Caco-2 (cell line): ENCODE results near the gene RBM5. TPM values are rescaled to one million over a fixed set of nuclear protein-coding genes. Genes with fewer than 3 reads are reported as not detected.

Source experiments
- BruUV-seq: library from RNA; stranded (reverse); fragments of 400-500 nt; replicated peaks from 2 replicates; lab custom pipeline; 2021; lab: Mats Ljungman, UMichigan
- CTCF ChIA-PET: fragments of 300-600 bp; sonication (Branson Sonifier 250); formaldehyde crosslinking; loops from one replicate; lab custom pipeline; 2022; ENCODE audit warnings: antibody characterized with exemption; lab: Charles Lee
- POLR2A ChIA-PET: fragments of 300-600 bp; sonication (Branson Sonifier 250); formaldehyde crosslinking; loops from one replicate; lab custom pipeline; 2022; ENCODE audit warnings: antibody characterized with exemption; lab: Charles Lee
- DNase-seq, 2 experiments: peaks; one replicate each; pipeline versions ENCODE4 v3.0.0 to v3.0.0-alpha.2; 2020 to 2022
- H3K27me3 ChIP-seq: replicated peaks from 2 replicates; pipeline ENCODE4 v1.6.0; 2011; ENCODE audit warnings: low read length; ENCODE audit not compliant: control insufficient read depth, insufficient read depth
- H3K36me3 ChIP-seq: 2 replicates; pipeline ENCODE4 v1.5.1; 2011; ENCODE audit warnings: low read length; ENCODE audit not compliant: control insufficient read depth, insufficient read depth
- H3K4me1 ChIP-seq: fragments of 250-450 bp; sonication (Bioruptor Pico); 2 replicates; pipeline ENCODE4 v1.5.1; 2020; ENCODE audit warnings: mild to moderate bottlenecking
- H3K4me3 ChIP-seq: 2 replicates; pipeline ENCODE4 v1.5.1; 2011; ENCODE audit warnings: low read depth, mild to moderate bottlenecking, control low read depth, low read length
- H3K9me3 ChIP-seq: fragments of 250-450 bp; sonication (Bioruptor Pico); 2 replicates; pipeline ENCODE4 v1.5.1; 2020; ENCODE audit warnings: mild to moderate bottlenecking, moderate library complexity
- H3K27ac Mint-ChIP-seq: one replicate; pipeline ENCODE4 v1.8.0; 2022; ENCODE audit warnings: mixed read lengths; ENCODE audit not compliant: unreplicated experiment
- H3K27me3 Mint-ChIP-seq: one replicate; pipeline ENCODE4 v1.8.0; 2022; ENCODE audit warnings: mixed read lengths; ENCODE audit not compliant: insufficient read depth, unreplicated experiment
- H3K36me3 Mint-ChIP-seq: one replicate; pipeline ENCODE4 v1.8.0; 2022; ENCODE audit warnings: mild to moderate bottlenecking, mixed read lengths; ENCODE audit not compliant: insufficient read depth, unreplicated experiment
- H3K4me1 Mint-ChIP-seq: one replicate; pipeline ENCODE4 v1.8.0; 2022; ENCODE audit warnings: low read depth, mixed read lengths; ENCODE audit not compliant: unreplicated experiment
- H3K4me3 Mint-ChIP-seq: one replicate; pipeline ENCODE4 v1.8.0; 2022; ENCODE audit warnings: mild to moderate bottlenecking, moderate library complexity, mixed read lengths; ENCODE audit not compliant: unreplicated experiment
- H3K9me3 Mint-ChIP-seq: one replicate; pipeline ENCODE4 v1.8.0; 2022; ENCODE audit warnings: mixed read lengths; ENCODE audit not compliant: unreplicated experiment
- CTCF ChIP-seq, 2 experiments: fragments of 200-600 bp in 1 of 2; IDR thresholded peaks; 1 replicate in 1 of 2; 2 replicates in 1 of 2; pipeline versions ENCODE4 v1.5.1 to v1.8.0; 2011 to 2022; ENCODE audit warnings: antibody characterized with exemption in 1 of 2, control low read depth in 1 of 2, inconsistent platforms in 1 of 2, low read depth in 1 of 2, low read length in 1 of 2, mild to moderate bottlenecking in 1 of 2, moderate library complexity in 1 of 2; ENCODE audit not compliant: insufficient read depth in 1 of 2, severe bottlenecking in 1 of 2, unreplicated experiment in 1 of 2
- intact Hi-C: fragments of 100-400 bp; cut with micrococcal nuclease; formaldehyde crosslinking; loops from one replicate; pipeline ENCODE4 v1.10.0; 2022; ENCODE audit not compliant: unreplicated experiment
- total RNA-seq: library from RNA; stranded (reverse); gene quantifications from 2 replicates; pipeline ENCODE4 v1.2.3, GENCODE V29; 2022

Gene RBM5
- total RNA-seq, 1 experiment from 2014 or later: 145 TPM

DNA sequence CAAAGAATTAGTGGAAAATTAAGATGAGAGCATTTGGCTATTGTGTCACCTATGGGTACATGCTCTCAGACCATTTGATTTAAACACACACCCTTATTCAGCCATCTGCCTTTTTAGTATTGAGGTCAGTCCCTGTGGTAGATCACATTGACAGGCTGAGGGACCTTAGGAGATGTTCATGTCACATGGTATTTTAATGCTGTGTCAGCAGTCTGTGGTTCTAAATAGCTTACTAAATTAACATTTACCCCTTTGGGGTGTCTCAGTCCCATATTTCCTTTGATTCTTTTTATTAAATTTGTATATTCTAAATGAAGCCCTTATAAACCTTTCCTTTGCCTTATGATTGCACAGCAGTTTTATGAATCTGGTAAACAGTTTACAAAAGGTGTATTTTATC, 2.3 kb downstream of the RBM5 start:
- CTCF ChIA-PET: no interaction called here
- Mint-ChIP-seq H3K4me3 (peak overlapping the region; percentile 93), H3K9me3 (no peaks in the 10 kb centered on the region), H3K27ac (no peak overlapping the region), H3K27me3 (no peaks in the 10 kb centered on the region), H3K4me1 (peaks cover 21% of the 10 kb centered on the region), H3K36me3 (peaks cover 69% of the 10 kb centered on the region)
- no peak for TF ChIP-seq CTCF (IDR thresholded peaks at IDR 0.05; ENCODE audit: insufficient read depth in 1 of 2, low read depth in 1 of 2, low read length in 1 of 2, severe bottlenecking in 1 of 2, unreplicated experiment in 1 of 2)
- Histone ChIP-seq H3K36me3 (peaks cover 1% of the 10 kb centered on the region), H3K4me1 (no peaks in the 10 kb centered on the region), H3K4me3 (no peak overlapping the region), H3K9me3 (no peaks in the 10 kb centered on the region), H3K27me3 (no peaks in the 10 kb centered on the region)
- POLR2A ChIA-PET: no interaction called here
- DNase-seq: no peak
- no TSS peak for BruUV-seq
- intact Hi-C loops: no loop called here

DNA sequence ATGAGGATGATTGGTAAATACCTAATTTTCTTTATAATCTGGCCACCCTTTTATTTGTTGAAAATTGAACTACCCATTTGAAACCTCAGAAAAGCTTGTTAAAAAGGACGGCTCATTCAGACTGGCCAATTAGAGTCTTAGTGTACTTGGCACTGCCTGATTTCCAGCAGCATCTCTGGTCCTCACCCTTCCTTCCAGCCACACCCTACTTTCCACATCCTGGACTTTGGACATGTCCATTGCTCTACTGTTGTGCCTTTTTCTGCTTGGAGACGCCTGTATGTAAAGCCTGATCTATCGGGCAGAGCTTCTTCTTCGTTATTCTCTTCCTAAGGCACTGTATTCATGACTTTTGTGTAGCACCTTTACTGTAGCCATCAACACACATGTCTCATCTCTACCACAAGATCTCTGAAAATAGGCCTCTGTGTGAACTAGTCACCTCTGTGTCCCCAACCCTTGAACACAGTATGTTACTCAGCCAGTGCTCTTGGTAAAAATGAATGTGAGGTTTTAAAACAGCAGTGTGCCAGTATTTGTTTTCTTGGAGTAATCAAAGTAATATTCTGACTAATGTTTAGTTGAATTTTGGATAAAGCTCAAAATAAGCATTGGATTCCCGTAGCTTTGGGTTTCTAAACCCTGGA, 6.8 kb downstream of the RBM5 start:
- H3K27me3 Mint-ChIP-seq: no peaks in the 10 kb centered on the region
- Histone ChIP-seq H3K4me1 (peaks cover 6% of the 10 kb centered on the region; the same call in 1 of the 2 replicates), H3K9me3 (no peaks in the 10 kb centered on the region), H3K36me3 (peaks cover 1% of the 10 kb centered on the region), H3K4me3 (no peak overlapping the region), H3K27me3 (no peaks in the 10 kb centered on the region)
- intact Hi-C loops: no loop called here
- no peak overlapping the region for H3K27ac Mint-ChIP-seq
- H3K4me1 Mint-ChIP-seq: peaks cover 18% of the 10 kb centered on the region
- POLR2A ChIA-PET: no interaction called here
- peaks cover 96% of the 10 kb centered on the region for H3K36me3 Mint-ChIP-seq
- no peak for DNase-seq
- H3K4me3 Mint-ChIP-seq: no peak overlapping the region
- TF ChIP-seq CTCF (IDR thresholded peaks at IDR 0.05; ENCODE audit: insufficient read depth in 1 of 2, low read depth in 1 of 2, low read length in 1 of 2, severe bottlenecking in 1 of 2, unreplicated experiment in 1 of 2): no peak
- BruUV-seq: no TSS peak
- H3K9me3 Mint-ChIP-seq: no peaks in the 10 kb centered on the region
- CTCF ChIA-PET: interaction anchor here (1.1 kb wide), 1 partner anchor 10 kb away, joined by 3 read pairs; no protein-coding TSS in a partner anchor

DNA sequence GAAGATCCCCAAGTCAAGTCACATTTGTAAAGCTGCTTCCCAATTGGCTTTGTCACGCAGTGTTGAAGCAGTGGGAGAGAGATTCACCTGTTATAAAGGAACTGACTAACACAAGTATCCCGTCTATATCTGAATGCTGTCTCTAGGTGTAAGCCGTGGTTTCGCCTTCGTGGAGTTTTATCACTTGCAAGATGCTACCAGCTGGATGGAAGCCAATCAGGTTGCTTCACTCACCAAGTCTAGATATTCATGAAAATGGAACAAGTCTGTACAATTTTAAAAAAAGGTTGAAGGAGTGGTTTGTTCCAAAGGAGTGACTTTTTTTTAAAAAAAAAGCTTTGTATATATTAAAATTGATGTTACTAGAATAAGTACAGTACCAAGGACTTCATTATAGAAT, 11.7 kb downstream of the RBM5 start:
- peaks cover 99% of the 10 kb centered on the region for H3K36me3 Mint-ChIP-seq

More for the DNA sequence above, 11.7 kb downstream of the RBM5 start:
- peaks cover 8% of the 10 kb centered on the region; the same call in 1 of the 2 replicates for H3K4me1 ChIP-seq
- ChIA-PET POLR2A (interaction anchor here (0.7 kb wide), 1 partner anchor 146 kb away, joined by 3 read pairs; no protein-coding TSS in a partner anchor), CTCF (interaction anchor here (0.9 kb wide), 1 partner anchor 21 kb away, joined by 3 read pairs; no protein-coding TSS in a partner anchor)
- Mint-ChIP-seq H3K27me3 (no peaks in the 10 kb centered on the region), H3K4me1 (peaks cover 5% of the 10 kb centered on the region), H3K27ac (no peak overlapping the region), H3K9me3 (no peaks in the 10 kb centered on the region), H3K4me3 (no peak overlapping the region)
- BruUV-seq: no TSS peak
- no peaks in the 10 kb centered on the region for H3K27me3 ChIP-seq
- H3K36me3 ChIP-seq: no peaks in the 10 kb centered on the region; the same call in 1 of the 2 replicates
- no peaks in the 10 kb centered on the region for H3K9me3 ChIP-seq
- no peak for DNase-seq
- intact Hi-C loops: no loop called here
- no peak for TF ChIP-seq CTCF (IDR thresholded peaks at IDR 0.05; ENCODE audit: insufficient read depth in 1 of 2, low read depth in 1 of 2, low read length in 1 of 2, severe bottlenecking in 1 of 2, unreplicated experiment in 1 of 2)
- no peak overlapping the region for H3K4me3 ChIP-seq
